Testis (tissue), 3 donors: ENCODE measurements around the gene INPP5F. TPM values are rescaled to one million over a fixed set of nuclear protein-coding genes. Genes with fewer than 3 reads are reported as not detected.

Experiments used
- DNase-seq: peaks from one replicate; pipeline ENCODE4 v3.0.0-alpha.2; 2019
- H3K27ac ChIP-seq, 2 donors: fragments of 200-600 bp; sonication (generic); one replicate each; pipeline ENCODE4 v1.5.1; 2019
- H3K27me3 ChIP-seq: fragments of 200-600 bp; sonication (generic); one replicate; pipeline ENCODE4 v1.5.1; 2019
- H3K36me3 ChIP-seq: fragments of 200-600 bp; sonication (generic); one replicate; pipeline ENCODE4 v1.5.1; 2017; ENCODE audit warnings: low read depth; ENCODE audit errors: missing control alignments
- H3K4me1 ChIP-seq: fragments of 200-600 bp; sonication (generic); one replicate; pipeline ENCODE4 v1.5.1; 2019
- H3K4me3 ChIP-seq, 2 donors: fragments of 200-600 bp; sonication (generic); one replicate each; pipeline ENCODE4 v1.5.1; 2017 to 2019
- H3K9me3 ChIP-seq: fragments of 200-600 bp; sonication (generic); one replicate; pipeline ENCODE4 v1.5.1; 2017
- CTCF ChIP-seq, 3 experiments: fragments of 450-650 bp in 2 of 3; fragments of 200-600 bp in 1 of 3; sonication (generic) in 1 of 3; IDR thresholded peaks; one replicate each; pipeline ENCODE4 v1.5.1; 2016 to 2019; ENCODE audit warnings: antibody characterized with exemption in 3 of 3, mild to moderate bottlenecking in 2 of 3, moderate library complexity in 1 of 3
- POLR2A ChIP-seq: fragments of 450-650 bp; IDR thresholded peaks from one replicate; pipeline ENCODE4 v1.6.1; 2017; ENCODE audit warnings: antibody characterized with exemption, mild to moderate bottlenecking, moderate library complexity
- WGBS, 2 donors: methylation state at CpG; one replicate each; pipeline ENCODE4 v1.1.5; 2018; 5-methylcytosine and 5-hydroxymethylcytosine counted together
- intact Hi-C: fragments of 100-400 bp; cut with DNase I; formaldehyde crosslinking; loops from one replicate; pipeline ENCODE4 v1.15.1; 2023; ENCODE audit warnings: low total_unique reads
- polyA plus RNA-seq: library from polyadenylated mRNA; stranded (reverse); fragments of 350-450 nt; fragmentation: Illumina TruSeq; extraction: RNeasy Lipid Tissue Mini Kit (QIAGEN cat#74804); gene quantifications from one replicate; pipeline ENCODE4 v1.2.3, GENCODE V29; 2014; ENCODE audit warnings: low read depth, low replicate concordance; ENCODE audit not compliant: insufficient read depth
- total RNA-seq, 2 donors: library from RNA; depleted of rRNA; stranded (reverse); fragments of >200 nt; gene quantifications; one replicate each; pipeline ENCODE4 v1.2.3, GENCODE V29; 2016

Gene INPP5F
- total and polyA plus RNA-seq, 3 donors from 2014 or later: 19.0 to 23.8 (median 21.9) TPM

- TF ChIP-seq POLR2A (no peak), CTCF (IDR thresholded peaks at IDR 0.05) (no peak)
- H3K4me3 ChIP-seq: no peak overlapping the region
- no peak for DNase-seq
- 71 to 75% methylated on average over 3 of the region's 3 CpGs for WGBS, 2 donors
- H3K36me3 ChIP-seq: no peaks in the 10 kb centered on the region
- no peaks in the 10 kb centered on the region for H3K4me1 ChIP-seq
- no peaks in the 10 kb centered on the region for H3K9me3 ChIP-seq
- no peak overlapping the region for H3K27ac ChIP-seq
- no peaks in the 10 kb centered on the region for H3K27me3 ChIP-seq
- intact Hi-C loops: no loop called here
Observed at GRCh38 chr10:119761106-119761505, 35.3 kb downstream of the INPP5F start.

DNA sequence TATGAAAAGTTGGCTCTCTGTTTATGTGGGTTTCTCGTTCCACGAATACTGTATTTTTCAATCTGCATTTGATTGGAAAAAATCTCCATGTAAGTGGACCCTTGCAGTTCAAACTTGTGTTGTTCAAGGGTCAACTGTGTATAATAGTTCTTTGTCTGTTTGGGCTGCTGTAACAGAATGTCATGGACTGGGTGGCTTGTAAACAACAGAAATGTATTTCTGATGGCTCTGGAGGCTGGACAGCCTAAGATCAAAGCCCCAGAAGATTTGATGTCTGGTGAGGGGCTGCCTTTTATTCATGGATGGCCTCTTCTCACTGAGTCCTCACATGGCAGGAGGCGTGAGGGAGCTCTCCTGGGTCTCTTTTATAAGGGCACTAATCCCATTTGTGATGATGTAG is 36.2 kb downstream of the INPP5F start:
- Histone ChIP-seq H3K36me3 (no peaks in the 10 kb centered on the region), H3K4me1 (no peaks in the 10 kb centered on the region), H3K27me3 (no peaks in the 10 kb centered on the region), H3K27ac (no peak overlapping the region), H3K9me3 (no peaks in the 10 kb centered on the region), H3K4me3 (no peak overlapping the region)
- no peak for DNase-seq
- WGBS, 2 donors: 80 to 86% methylated on average over 3 of the region's 3 CpGs
- intact Hi-C loops: no loop called here
- TF ChIP-seq CTCF (IDR thresholded peaks at IDR 0.05) (no peak), POLR2A (no peak)

DNA sequence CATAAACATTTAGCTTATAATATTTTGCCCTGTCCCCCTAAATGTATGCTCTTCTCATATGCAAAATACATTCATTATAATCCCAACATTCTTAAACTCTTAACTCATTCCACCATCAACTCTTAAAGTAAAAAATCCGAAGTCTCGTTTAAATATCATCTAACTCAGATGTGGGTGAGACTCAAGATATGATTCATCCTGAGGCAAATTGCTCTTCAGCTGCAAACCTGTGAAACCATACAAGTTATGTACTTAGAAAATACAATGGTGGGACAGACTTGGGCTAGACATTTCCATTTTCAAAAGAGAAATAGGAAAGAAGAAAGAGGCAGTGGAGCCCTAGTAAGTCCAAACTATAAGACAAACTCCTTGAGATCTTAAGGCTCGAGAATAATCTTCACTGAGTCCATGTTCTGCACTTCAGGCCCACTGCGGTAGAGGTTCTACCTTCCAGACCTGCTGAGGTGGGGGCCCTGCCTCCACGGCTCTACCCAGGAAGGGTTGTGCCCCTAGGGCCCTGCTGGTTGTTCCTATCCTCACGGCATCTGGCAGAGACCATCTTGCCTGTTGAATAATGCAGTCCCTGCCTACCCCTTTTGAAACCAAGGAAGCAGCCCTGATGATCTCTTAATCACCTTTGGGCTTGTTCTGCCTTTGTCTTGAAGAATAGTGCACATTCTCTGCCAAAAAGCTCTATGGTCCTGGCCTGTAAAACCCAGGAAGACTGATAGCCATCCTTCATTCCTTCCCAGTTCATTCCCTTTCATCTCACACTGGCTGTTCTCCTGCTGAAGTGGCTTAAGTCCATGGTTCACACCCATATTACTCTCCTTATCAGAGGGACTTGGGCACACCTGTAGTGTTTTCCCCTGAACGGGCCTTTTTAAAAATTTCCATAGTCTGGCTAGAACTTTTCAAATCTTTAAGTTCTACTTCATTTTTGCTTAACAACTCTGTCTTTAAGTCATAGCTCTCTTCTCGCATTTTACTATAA is 37.3 kb downstream of the INPP5F start:
- Histone ChIP-seq H3K27me3 (no peaks in the 10 kb centered on the region), H3K4me3 (no peak overlapping the region), H3K9me3 (no peaks in the 10 kb centered on the region), H3K27ac (no peak overlapping the region), H3K36me3 (no peaks in the 10 kb centered on the region), H3K4me1 (no peaks in the 10 kb centered on the region)
- intact Hi-C loops: no loop called here
- 89 to 94% methylated on average over 8 of the region's 8 CpGs for WGBS, 2 donors
- TF ChIP-seq CTCF (IDR thresholded peaks at IDR 0.05) (no peak), POLR2A (no peak)
- no peak for DNase-seq

GRCh38 chr10:119768455-119769094 is 42.7 kb downstream of the INPP5F start:
- no peak for DNase-seq
- Histone ChIP-seq H3K27me3 (no peaks in the 10 kb centered on the region), H3K27ac (no peak overlapping the region), H3K9me3 (no peaks in the 10 kb centered on the region), H3K4me3 (no peak overlapping the region), H3K4me1 (no peaks in the 10 kb centered on the region), H3K36me3 (no peaks in the 10 kb centered on the region)
- 52 to 57% methylated on average over 4 of the region's 4 CpGs for WGBS, 2 donors
- intact Hi-C loops: no loop called here
- TF ChIP-seq CTCF (IDR thresholded peaks at IDR 0.05) (no peak), POLR2A (no peak)
